ENCODE data around the gene ZNF335. TPM values are rescaled to one million over a fixed set of nuclear protein-coding genes. Genes with fewer than 3 reads are reported as not detected.
A peak's percentile ranks its signal among the peaks of the same experiment; 100 is the strongest.

Gene ZNF335
- total and polyA plus RNA-seq, 2 of the 13 experiments (the other 11 are each of a cell fraction or from before 2014, with no cell fraction given), result 9.7 to 13.7 TPM

- TF ChIP-seq MBNL3 (CRISPR knock-in tag; conservative IDR thresholded peaks at IDR 0.05), result no peak
- no peak for TF ChIP-seq ZNF414 (CRISPR knock-in tag; IDR thresholded peaks at IDR 0.05)
- no peak for TF ChIP-seq DMTF1 (CRISPR knock-in tag; IDR thresholded peaks at IDR 0.05)
- TF ChIP-seq TFAP4 (IDR thresholded peaks at IDR 0.05; ENCODE audit: borderline replicate concordance, low read depth), result no peak
- peak; percentile 57; the same call in 1 of the 2 replicates for TF ChIP-seq MIER2 (CRISPR knock-in tag; IDR thresholded peaks at IDR 0.05)
- TF ChIP-seq LRRFIP1 (CRISPR knock-in tag; conservative IDR thresholded peaks at IDR 0.05), result no peak
- peak; percentile 93 for TF ChIP-seq ZNF619 (CRISPR knock-in tag; IDR thresholded peaks at IDR 0.05)
- TF ChIP-seq SSRP1 (CRISPR knock-in tag; IDR thresholded peaks at IDR 0.05), result no peak
- no peak for TF ChIP-seq POLR2AphosphoS2 (IDR thresholded peaks at IDR 0.05; ENCODE audit: low read depth, low read length)
- peak; percentile 40; the same call in 1 of the 2 replicates for TF ChIP-seq KAT7 (CRISPR knock-in tag; IDR thresholded peaks at IDR 0.05; ENCODE audit: borderline replicate concordance)
- TF ChIP-seq ZNF670 (CRISPR knock-in tag; IDR thresholded peaks at IDR 0.05; ENCODE audit: borderline replicate concordance), result no peak
- TF ChIP-seq HMGA1 (CRISPR knock-in tag; conservative IDR thresholded peaks at IDR 0.05), result no peak
- peak; percentile 41 for TF ChIP-seq MAX (IDR thresholded peaks at IDR 0.05)
- no peak for TF ChIP-seq CEBPZ (IDR thresholded peaks at IDR 0.05; ENCODE audit: low read length)
- TF ChIP-seq ZNF83 (CRISPR knock-in tag; IDR thresholded peaks at IDR 0.05; ENCODE audit: borderline replicate concordance), result peak; percentile 81; the same call in 1 of the 2 replicates
- no peak for TF ChIP-seq CENPX (CRISPR knock-in tag; IDR thresholded peaks at IDR 0.05)
- TF ChIP-seq ZNF430 (CRISPR knock-in tag; IDR thresholded peaks at IDR 0.05), result no peak
- no peak for TF ChIP-seq YEATS2 (CRISPR knock-in tag; IDR thresholded peaks at IDR 0.05; ENCODE audit: borderline replicate concordance)
- TF ChIP-seq REL (CRISPR knock-in tag; conservative IDR thresholded peaks at IDR 0.05), result peak; percentile 78; the same call in 1 of the 2 replicates
- TF ChIP-seq KDM2A (CRISPR knock-in tag; IDR thresholded peaks at IDR 0.05; ENCODE audit: borderline replicate concordance, low read depth), result peak; percentile 78; the same call in 1 of the 2 replicates
These were observed 42.0 kb upstream of the ZNF335 start (continued) for GRCh38 chr20:46013829-46014516.

All from HepG2 (cell line).